GM12873 (cell line): ENCODE results near the gene PCNX4.

Experiments used
- TF ChIP-seq, protein P1 (sequence below): IDR thresholded peaks from 2 replicates; pipeline ENCODE4 v1.5.1; 2012; ENCODE audit warnings: low read depth, mild to moderate bottlenecking, moderate library complexity, low read length, control low read depth; ENCODE audit not compliant: insufficient read depth; ENCODE audit errors: missing control alignments

PCNX4 gene

GRCh38 chr14:60134702-60135101 is 43.0 kb downstream of the PCNX4 start:
- TF ChIP-seq, protein P1, sequence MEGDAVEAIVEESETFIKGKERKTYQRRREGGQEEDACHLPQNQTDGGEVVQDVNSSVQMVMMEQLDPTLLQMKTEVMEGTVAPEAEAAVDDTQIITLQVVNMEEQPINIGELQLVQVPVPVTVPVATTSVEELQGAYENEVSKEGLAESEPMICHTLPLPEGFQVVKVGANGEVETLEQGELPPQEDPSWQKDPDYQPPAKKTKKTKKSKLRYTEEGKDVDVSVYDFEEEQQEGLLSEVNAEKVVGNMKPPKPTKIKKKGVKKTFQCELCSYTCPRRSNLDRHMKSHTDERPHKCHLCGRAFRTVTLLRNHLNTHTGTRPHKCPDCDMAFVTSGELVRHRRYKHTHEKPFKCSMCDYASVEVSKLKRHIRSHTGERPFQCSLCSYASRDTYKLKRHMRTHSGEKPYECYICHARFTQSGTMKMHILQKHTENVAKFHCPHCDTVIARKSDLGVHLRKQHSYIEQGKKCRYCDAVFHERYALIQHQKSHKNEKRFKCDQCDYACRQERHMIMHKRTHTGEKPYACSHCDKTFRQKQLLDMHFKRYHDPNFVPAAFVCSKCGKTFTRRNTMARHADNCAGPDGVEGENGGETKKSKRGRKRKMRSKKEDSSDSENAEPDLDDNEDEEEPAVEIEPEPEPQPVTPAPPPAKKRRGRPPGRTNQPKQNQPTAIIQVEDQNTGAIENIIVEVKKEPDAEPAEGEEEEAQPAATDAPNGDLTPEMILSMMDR, result no peak

GRCh38 chr14:60151715-60152114 is 60.0 kb downstream of the PCNX4 start:
- TF ChIP-seq, protein P1, result no peak

DNA sequence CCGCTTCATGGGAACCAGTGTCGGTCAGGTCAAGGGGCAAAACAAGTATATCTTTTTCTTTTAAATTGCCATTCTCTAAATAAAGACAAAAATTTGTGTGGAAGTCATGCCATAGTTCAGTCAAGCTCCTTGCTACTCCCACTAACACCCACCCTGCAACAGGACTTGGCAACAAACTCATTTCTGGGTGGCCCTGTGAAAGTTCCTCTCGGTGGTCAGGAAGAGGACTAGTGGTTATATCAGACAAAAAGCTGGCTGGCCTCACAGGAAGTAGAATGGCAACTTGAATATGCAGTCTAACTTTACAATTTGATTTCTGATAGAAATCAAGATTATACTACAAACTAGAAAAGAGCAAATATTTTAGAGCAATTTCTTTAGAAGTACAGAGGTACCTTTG is 62.3 kb downstream of the PCNX4 start:
- TF ChIP-seq, protein P1, result no peak

GRCh38 chr14:60154671-60155070 is 62.9 kb downstream of the PCNX4 start:
- TF ChIP-seq, protein P1, result no peak

GRCh38 chr14:60160422-60160821 is 68.7 kb downstream of the PCNX4 start:
- TF ChIP-seq, protein P1, result no peak

GRCh38 chr14:60161196-60162107 is 69.7 kb downstream of the PCNX4 start:
- TF ChIP-seq, protein P1, result no peak

DNA sequence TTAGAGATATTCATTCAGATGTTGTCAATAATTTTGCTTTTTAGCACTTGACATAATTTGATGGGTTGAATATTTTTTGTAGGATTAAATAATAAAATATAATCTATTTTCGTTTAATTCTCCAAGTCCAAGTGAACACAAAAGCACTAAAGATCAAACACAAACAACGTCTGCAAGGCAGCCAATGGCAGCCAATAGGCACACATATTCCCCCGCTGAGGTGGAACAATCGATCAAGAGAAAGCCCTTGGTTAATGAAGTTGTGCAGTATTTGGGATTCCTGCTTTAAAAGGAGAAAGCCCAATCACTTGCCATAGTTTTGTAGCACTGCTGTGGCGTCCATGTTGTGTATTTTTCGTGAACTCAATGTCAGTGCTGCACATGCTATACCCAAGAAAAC is 72.0 kb downstream of the PCNX4 start:
- TF ChIP-seq, protein P1, result no peak
